ENCODE data around the gene TMCC1. TPM values are rescaled to one million over a fixed set of nuclear protein-coding genes. Genes with fewer than 3 reads are reported as not detected.

TMCC1 gene
- total and polyA plus RNA-seq, 3 donors from 2014 or later, result 46.0 to 119 (median 60.4) TPM

DNA sequence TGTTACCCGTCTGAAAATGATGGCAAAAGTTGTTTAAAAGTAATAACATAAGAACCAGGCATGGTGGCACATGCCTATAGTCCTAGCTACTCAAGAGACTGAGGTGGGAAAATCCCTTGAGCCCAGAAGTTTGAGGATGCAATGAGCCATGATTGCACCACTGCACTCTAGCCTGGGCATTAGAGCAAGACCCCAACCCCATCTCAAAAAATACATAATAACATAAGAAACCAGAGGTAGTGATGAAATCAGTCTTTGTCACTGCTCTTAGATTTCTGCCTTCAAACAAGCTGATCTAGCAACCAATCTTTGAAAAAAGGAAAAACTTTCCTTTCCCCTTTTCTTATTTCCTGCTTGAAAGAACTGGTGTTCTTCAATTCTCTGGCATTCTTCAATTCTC is 71.3 kb downstream of the TMCC1 start:
- Histone ChIP-seq H3K27me3 (no peaks in the 10 kb centered on the region), H3K4me3 (no peak overlapping the region), H3K4me1 (peaks cover 4% of the 10 kb centered on the region), H3K9me3 (no peaks in the 10 kb centered on the region), H3K27ac (no peak overlapping the region), H3K36me3 (ENCODE audit: low read depth, missing control alignments) (no peaks in the 10 kb centered on the region)
- no peak for DNase-seq
- intact Hi-C loops (cut with DNase I; ENCODE audit: low total_unique reads), result loop anchor here (10.0 kb wide), 2 partner anchors 167 to 337 kb away; no protein-coding TSS in a partner anchor
- WGBS, 2 donors, result 89 to 93% methylated on average over 1 of the region's 1 CpG
- TF ChIP-seq POLR2A (IDR thresholded peaks at IDR 0.05) (no peak), CTCF (IDR thresholded peaks at IDR 0.05) (no peak)

DNA sequence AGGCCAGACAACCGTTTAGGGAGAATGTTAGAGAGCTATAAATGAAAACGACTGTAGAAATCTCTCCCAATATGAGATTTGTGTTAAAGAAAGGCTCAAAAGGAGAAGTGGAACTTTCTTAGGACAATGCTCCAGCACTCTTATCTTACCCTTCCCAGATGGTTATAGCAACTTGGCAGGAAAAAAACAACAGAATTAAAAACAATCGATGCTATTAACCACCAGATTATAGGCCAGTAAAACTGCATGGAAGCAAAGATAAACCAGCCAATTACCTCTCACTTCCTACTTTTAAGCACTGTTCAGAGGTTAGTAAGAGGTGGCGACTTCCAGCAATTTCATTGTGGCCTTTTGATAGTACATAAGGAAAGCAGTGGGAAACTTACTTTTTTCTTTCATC is 72.9 kb downstream of the TMCC1 start:
- Histone ChIP-seq H3K27me3 (no peaks in the 10 kb centered on the region), H3K27ac (no peak overlapping the region), H3K36me3 (ENCODE audit: low read depth, missing control alignments) (no peaks in the 10 kb centered on the region), H3K4me3 (no peak overlapping the region), H3K4me1 (peaks cover 4% of the 10 kb centered on the region), H3K9me3 (no peaks in the 10 kb centered on the region)
- intact Hi-C loops (cut with DNase I; ENCODE audit: low total_unique reads), result loop anchor here (10.0 kb wide), 2 partner anchors 166 to 336 kb away; no protein-coding TSS in a partner anchor
- no peak for TF ChIP-seq POLR2A (IDR thresholded peaks at IDR 0.05)
- TF ChIP-seq CTCF (IDR thresholded peaks at IDR 0.05), result no peak
- DNase-seq, result no peak
- WGBS, 2 donors, result 55 to 56% methylated on average over 4 of the region's 4 CpGs

DNA sequence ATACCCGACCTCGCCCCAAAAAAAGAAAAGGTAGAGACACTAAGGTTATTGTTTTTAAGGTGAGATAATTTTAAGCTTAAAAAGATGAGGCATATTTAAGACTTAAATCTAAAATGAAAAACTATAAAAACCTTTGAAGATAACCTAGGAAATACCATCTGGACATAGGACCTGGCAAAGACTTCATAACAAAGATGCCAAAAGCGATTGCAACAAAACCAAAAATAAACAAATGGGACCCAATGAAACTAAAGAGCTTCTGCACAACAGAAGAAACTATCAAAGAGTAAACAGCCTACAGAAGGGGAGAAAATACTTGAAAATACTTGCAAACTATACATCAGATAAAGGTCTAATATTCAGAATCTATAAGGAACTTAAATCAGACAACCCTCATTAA is 80.9 kb downstream of the TMCC1 start:
- H3K4me1 ChIP-seq, result peaks cover 6% of the 10 kb centered on the region
- intact Hi-C loops (cut with DNase I; ENCODE audit: low total_unique reads), result no loop called here
- WGBS, 2 donors, result 82 to 84% methylated on average over 3 of the region's 3 CpGs
- no peak overlapping the region for H3K27ac ChIP-seq
- TF ChIP-seq POLR2A (IDR thresholded peaks at IDR 0.05) (no peak), CTCF (IDR thresholded peaks at IDR 0.05) (no peak)
- H3K36me3 ChIP-seq (ENCODE audit: low read depth, missing control alignments), result no peaks in the 10 kb centered on the region
- H3K9me3 ChIP-seq, result no peaks in the 10 kb centered on the region
- H3K27me3 ChIP-seq, result no peaks in the 10 kb centered on the region
- H3K4me3 ChIP-seq, result no peak overlapping the region
- DNase-seq, result no peak

- intact Hi-C loops (cut with DNase I; ENCODE audit: low total_unique reads), result no loop called here
- no peak overlapping the region for H3K27ac ChIP-seq
- H3K4me3 ChIP-seq, result no peak overlapping the region
- no peaks in the 10 kb centered on the region for H3K36me3 ChIP-seq (ENCODE audit: low read depth, missing control alignments)
- peaks cover 7% of the 10 kb centered on the region for H3K4me1 ChIP-seq
- TF ChIP-seq CTCF (IDR thresholded peaks at IDR 0.05), result no peak
- TF ChIP-seq POLR2A (IDR thresholded peaks at IDR 0.05), result no peak
- H3K27me3 ChIP-seq, result no peaks in the 10 kb centered on the region
- no peaks in the 10 kb centered on the region for H3K9me3 ChIP-seq
- DNase-seq, result no peak
These were observed 84.2 kb downstream of the TMCC1 start for GRCh38 chr3:129809297-129809696.

DNA sequence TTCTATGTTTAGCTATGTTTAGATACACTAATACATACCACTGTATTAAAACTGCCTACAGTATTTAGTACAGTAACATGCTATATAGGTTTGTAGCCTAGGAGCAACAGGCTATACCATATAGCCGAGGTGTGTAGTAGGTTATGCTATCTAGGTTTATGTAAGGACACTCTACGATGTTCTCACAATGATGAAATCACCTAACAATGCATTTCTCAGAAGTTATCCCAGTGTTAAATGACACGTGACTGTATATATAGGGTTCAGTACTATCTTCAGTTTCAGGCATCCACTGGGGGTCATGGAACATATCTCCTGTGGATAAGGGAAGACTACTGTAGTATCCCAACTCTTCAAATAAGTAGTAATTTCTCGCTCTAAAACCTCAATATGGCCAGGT is 97.4 kb downstream of the TMCC1 start:
- H3K9me3 ChIP-seq, result no peaks in the 10 kb centered on the region
- peaks cover 23% of the 10 kb centered on the region for H3K4me1 ChIP-seq
- H3K4me3 ChIP-seq, result no peak overlapping the region
- no peaks in the 10 kb centered on the region for H3K36me3 ChIP-seq (ENCODE audit: low read depth, missing control alignments)
- DNase-seq, result no peak
- 96% methylated on average over 4 of the region's 4 CpGs for WGBS, 2 donors
- TF ChIP-seq POLR2A (IDR thresholded peaks at IDR 0.05), result no peak
- H3K27ac ChIP-seq, result no peak overlapping the region
- no peaks in the 10 kb centered on the region for H3K27me3 ChIP-seq
- intact Hi-C loops (cut with DNase I; ENCODE audit: low total_unique reads), result no loop called here
